Cerebellar cortex (tissue), 1 donor: ENCODE measurements around the gene VPS37D.
"Not testable (repeated sequence)": the region's sequence is repeated elsewhere in the genome, so short reads cannot be mapped to it uniquely, and the experiment has no call there.

Experiments used
- DNase-seq: peaks from one replicate; pipeline ENCODE4 v3.0.0-alpha.2; 2015; ENCODE audit warnings: low spot score

The VPS37D gene

GRCh38 chr7:73667344-73668102, at the start of gene VPS37D:
VPS37D (plus strand) TSS chr7:73667831; CDS start chr7:73667959, 128 bp downstream.
- DNase-seq: peak; percentile 81

- DNase-seq: peak; percentile 41
These were observed 49.1 kb upstream of the VPS37D start for GRCh38 chr7:73618538-73618937.

- DNase-seq: not testable (repeated sequence)
These were observed 48.2 kb upstream of the VPS37D start for GRCh38 chr7:73619394-73619793.

- DNase-seq: no peak
These were observed 46.2 kb upstream of the VPS37D start for GRCh38 chr7:73621168-73622063.

GRCh38 chr7:73622527-73622908, 45.1 kb upstream of the VPS37D start:
- no peak for DNase-seq

- DNase-seq: no peak
These were observed 44.5 kb upstream of the VPS37D start for GRCh38 chr7:73622909-73623797.

- peak; percentile 87 for DNase-seq
These were observed 43.6 kb upstream of the VPS37D start, which contains the start of gene MLXIPL for GRCh38 chr7:73623798-73624668. MLXIPL (minus strand) TSS chr7:73624522; CDS start chr7:73624492, 30 bp downstream.

- no peak for DNase-seq
These were observed 43.0 kb upstream of the VPS37D start for GRCh38 chr7:73624669-73625001.

- DNase-seq: no peak
These were observed 42.4 kb upstream of the VPS37D start for GRCh38 chr7:73625276-73625675.

GRCh38 chr7:73626814-73627213, 40.8 kb upstream of the VPS37D start:
- no peak for DNase-seq

GRCh38 chr7:73628504-73628903, 39.1 kb upstream of the VPS37D start:
- no peak for DNase-seq

- DNase-seq: no peak
These were observed 36.1 kb upstream of the VPS37D start for GRCh38 chr7:73631558-73631957.

GRCh38 chr7:73633323-73633722, 34.3 kb upstream of the VPS37D start:
- DNase-seq: no peak

- no peak for DNase-seq
These were observed 33.8 kb upstream of the VPS37D start for GRCh38 chr7:73633844-73634243.

- no peak for DNase-seq
These were observed 32.0 kb upstream of the VPS37D start for GRCh38 chr7:73635428-73636200.

GRCh38 chr7:73638911-73639310, 28.7 kb upstream of the VPS37D start:
- no peak for DNase-seq

GRCh38 chr7:73642834-73643233, 24.8 kb upstream of the VPS37D start:
- DNase-seq: no peak

- DNase-seq: no peak
These were observed 22.8 kb upstream of the VPS37D start for GRCh38 chr7:73644688-73645286.

GRCh38 chr7:73645643-73646174, 21.9 kb upstream of the VPS37D start:
- no peak for DNase-seq
